Activated gamma-delta T cell treated with anti-CD3 and anti-CD28 coated beads, Interleukin-2, amount 50 U/mL, for 16 hours (primary cell): Measurements from ENCODE around the gene REPS1.
"Not testable (repeated sequence)": the region's sequence is repeated elsewhere in the genome, so short reads cannot be mapped to it uniquely, and the experiment has no call there.

Source experiments
- DNase-seq: peaks from one replicate; pipeline ENCODE4 v3.0.0-alpha.2; 2020; ENCODE audit warnings: low read depth

REPS1 gene

GRCh38 chr6:138970159-138970558 lies 17.9 kb downstream of the REPS1 start:
- DNase-seq = no peak

- DNase-seq = no peak
Observed at GRCh38 chr6:138966870-138967269, 21.2 kb downstream of the REPS1 start.

- DNase-seq = no peak
Observed at GRCh38 chr6:138965971-138966370, 22.1 kb downstream of the REPS1 start.

- DNase-seq = no peak
Observed at GRCh38 chr6:138965291-138965874, 22.7 kb downstream of the REPS1 start.

- no peak for DNase-seq
Observed at GRCh38 chr6:138964012-138964411, 24.0 kb downstream of the REPS1 start.

- DNase-seq = no peak
Observed at GRCh38 chr6:138963531-138963930, 24.5 kb downstream of the REPS1 start.

- DNase-seq = no peak
Observed at GRCh38 chr6:138963119-138963518, 24.9 kb downstream of the REPS1 start.

GRCh38 chr6:138959521-138959920 lies 28.5 kb downstream of the REPS1 start:
- DNase-seq = no peak

- no peak for DNase-seq
Observed at GRCh38 chr6:138958595-138958994, 29.5 kb downstream of the REPS1 start.

GRCh38 chr6:138957903-138958302 lies 30.1 kb downstream of the REPS1 start:
- no peak for DNase-seq

GRCh38 chr6:138957484-138957883 lies 30.6 kb downstream of the REPS1 start:
- DNase-seq = no peak

GRCh38 chr6:138956244-138956924 lies 31.7 kb downstream of the REPS1 start:
- DNase-seq = no peak

- DNase-seq = no peak
Observed at GRCh38 chr6:138955262-138955661, 32.8 kb downstream of the REPS1 start.

GRCh38 chr6:138953451-138953850 lies 34.6 kb downstream of the REPS1 start:
- no peak for DNase-seq

GRCh38 chr6:138948546-138949179 lies 39.4 kb downstream of the REPS1 start:
- no peak for DNase-seq

GRCh38 chr6:138948004-138948403 lies 40.0 kb downstream of the REPS1 start:
- DNase-seq = no peak

GRCh38 chr6:138945354-138945753 lies 42.7 kb downstream of the REPS1 start:
- DNase-seq = no peak

- DNase-seq = no peak
Observed at GRCh38 chr6:138944412-138944811, 43.6 kb downstream of the REPS1 start.

- DNase-seq = no peak
Observed at GRCh38 chr6:138943089-138943625, 44.9 kb downstream of the REPS1 start.

- DNase-seq = not testable (repeated sequence)
Observed at GRCh38 chr6:138936873-138937272, 51.2 kb downstream of the REPS1 start.

GRCh38 chr6:138931660-138932059 lies 56.4 kb downstream of the REPS1 start:
- DNase-seq = no peak

GRCh38 chr6:138926579-138926978 lies 61.5 kb downstream of the REPS1 start:
- no peak for DNase-seq

- no peak for DNase-seq
Observed at GRCh38 chr6:138925806-138926205, 62.2 kb downstream of the REPS1 start.
